Mesendoderm (in vitro differentiated cells): ENCODE data around the gene ZC3H7B.

Source experiments
- DNase-seq: peaks from one replicate; pipeline ENCODE4 v3.0.0; 2013
- H2AK5ac ChIP-seq: 2 replicates; pipeline ENCODE4 v1.6.1; 2013; ENCODE audit warnings: low read length, inconsistent platforms
- H2BK120ac ChIP-seq: 2 replicates; pipeline ENCODE4 v1.6.1; 2013; ENCODE audit warnings: low read depth, mild to moderate bottlenecking, low read length, moderate library complexity, mixed read lengths
- H2BK15ac ChIP-seq: replicated peaks from 2 replicates; pipeline ENCODE4 v1.6.1; 2013; ENCODE audit warnings: low read depth, mild to moderate bottlenecking, moderate library complexity
- H2BK5ac ChIP-seq: 2 replicates; pipeline ENCODE4 v1.6.1; 2013; ENCODE audit warnings: low read length, inconsistent platforms
- H3K18ac ChIP-seq: 2 replicates; pipeline ENCODE4 v1.6.1; 2013; ENCODE audit warnings: mild to moderate bottlenecking, low read length, mixed read lengths
- H3K23ac ChIP-seq: one replicate; pipeline ENCODE4 v1.6.1; 2013; ENCODE audit warnings: low read length
- H3K27ac ChIP-seq: 2 replicates; pipeline ENCODE4 v1.5.1; 2013; ENCODE audit warnings: low read depth, mild to moderate bottlenecking, inconsistent platforms, low read length, moderate library complexity
- H3K27me3 ChIP-seq: 2 replicates; pipeline ENCODE4 v1.6.1; 2013; ENCODE audit warnings: low read length, control low read depth, mild to moderate bottlenecking, inconsistent platforms; ENCODE audit not compliant: insufficient read depth, poor library complexity
- H3K36me3 ChIP-seq: 2 replicates; pipeline ENCODE4 v1.6.1; 2013; ENCODE audit warnings: low read length, inconsistent platforms; ENCODE audit not compliant: control insufficient read depth, insufficient read depth
- H3K4ac ChIP-seq: one replicate; pipeline ENCODE4 v1.6.1; 2013; ENCODE audit warnings: low read depth, mild to moderate bottlenecking, low read length, moderate library complexity
- H3K4me1 ChIP-seq: 2 replicates; pipeline ENCODE4 v1.6.1; 2013; ENCODE audit warnings: low read depth, low read length, inconsistent platforms; ENCODE audit not compliant: control insufficient read depth
- H3K4me2 ChIP-seq: 2 replicates; pipeline ENCODE4 v1.6.1; 2013; ENCODE audit warnings: low read length
- H3K4me3 ChIP-seq: 2 replicates; pipeline ENCODE4 v1.5.1; 2013; ENCODE audit warnings: mild to moderate bottlenecking, low read length
- H3K56ac ChIP-seq: one replicate; pipeline ENCODE4 v1.6.1; 2013; ENCODE audit warnings: low read length
- H3K79me1 ChIP-seq: 2 replicates; pipeline ENCODE4 v1.6.1; 2013; ENCODE audit warnings: low read length, inconsistent platforms
- H3K79me2 ChIP-seq: 2 replicates; pipeline ENCODE4 v1.6.1; 2013; ENCODE audit warnings: mild to moderate bottlenecking, low read length; ENCODE audit not compliant: control insufficient read depth, insufficient read depth
- H3K9ac ChIP-seq: 2 replicates; pipeline ENCODE4 v1.6.1; 2013; ENCODE audit warnings: low read length, inconsistent platforms
- H4K5ac ChIP-seq: one replicate; pipeline ENCODE4 v1.6.1; 2013; ENCODE audit warnings: low read length
- H4K8ac ChIP-seq: one replicate; pipeline ENCODE4 v1.6.1; 2013; ENCODE audit warnings: low read depth, mild to moderate bottlenecking, control low read depth, low read length, moderate library complexity
- WGBS: extraction: QIAGEN DNeasy Blood & Tissue Kit; methylation state at CpG from one replicate; pipeline ENCODE4 v1.1.7; 2013; ENCODE audit warnings: low lambda C conversion rate, missing lambda C conversion rate; ENCODE audit not compliant: insufficient coverage; ENCODE audit errors: extremely low coverage; 5-methylcytosine and 5-hydroxymethylcytosine counted together

Gene ZC3H7B

GRCh38 chr22:41264408-41264941, 36.9 kb upstream of the ZC3H7B start:
- no CpG with 5 or more reads among the region's 15 CpGs for WGBS

GRCh38 chr22:41267958-41268357, 33.4 kb upstream of the ZC3H7B start:
- no peak overlapping the region for H3K4me3 ChIP-seq
- WGBS = no CpG with 5 or more reads among the region's 16 CpGs
- H3K27ac ChIP-seq = no peak overlapping the region
- H2BK15ac ChIP-seq = no peak overlapping the region
- no peak overlapping the region for H3K18ac ChIP-seq
- no peak overlapping the region for H3K23ac ChIP-seq
- no peak overlapping the region for H3K9ac ChIP-seq
- no peak for DNase-seq
- H4K8ac ChIP-seq = no peak overlapping the region
- no peak overlapping the region for H4K5ac ChIP-seq
- no peak overlapping the region for H2BK5ac ChIP-seq
- H3K4ac ChIP-seq = no peak overlapping the region
- H3K79me2 ChIP-seq = no peaks in the 10 kb centered on the region
- H3K56ac ChIP-seq = no peak overlapping the region
- H3K36me3 ChIP-seq = peaks cover 37% of the 10 kb centered on the region
- peaks cover 4% of the 10 kb centered on the region for H3K79me1 ChIP-seq
- H2AK5ac ChIP-seq = no peak overlapping the region
- no peaks in the 10 kb centered on the region for H3K4me1 ChIP-seq
- H3K4me2 ChIP-seq = no peak overlapping the region
- H3K27me3 ChIP-seq = no peaks in the 10 kb centered on the region
- no peak overlapping the region for H2BK120ac ChIP-seq

More at GRCh38 chr22:41264408-41264941, 36.9 kb upstream of the ZC3H7B start:
- H2AK5ac ChIP-seq = no peak overlapping the region
- H3K4me2 ChIP-seq = no peak overlapping the region
- H4K5ac ChIP-seq = no peak overlapping the region
- no peak overlapping the region for H2BK5ac ChIP-seq
- H3K56ac ChIP-seq = no peak overlapping the region
- no peak overlapping the region for H3K4ac ChIP-seq
- H3K27me3 ChIP-seq = no peaks in the 10 kb centered on the region
- no peak overlapping the region for H3K18ac ChIP-seq
- no peak overlapping the region for H4K8ac ChIP-seq
- no peak for DNase-seq
- H3K9ac ChIP-seq = no peak overlapping the region
- no peaks in the 10 kb centered on the region for H3K79me2 ChIP-seq
- H3K4me1 ChIP-seq = no peaks in the 10 kb centered on the region
- peaks cover 2% of the 10 kb centered on the region for H3K79me1 ChIP-seq
- H2BK120ac ChIP-seq = no peak overlapping the region
- peaks cover 39% of the 10 kb centered on the region for H3K36me3 ChIP-seq
- no peak overlapping the region for H3K4me3 ChIP-seq
- no peak overlapping the region for H2BK15ac ChIP-seq
- no peak overlapping the region for H3K27ac ChIP-seq
- H3K23ac ChIP-seq = no peak overlapping the region

GRCh38 chr22:41271787-41272186, 29.5 kb upstream of the ZC3H7B start:
- Histone ChIP-seq H3K79me1 (peaks cover 4% of the 10 kb centered on the region), H4K5ac (no peak overlapping the region), H3K18ac (no peak overlapping the region), H3K27ac (no peak overlapping the region), H3K56ac (no peak overlapping the region), H3K36me3 (peaks cover 39% of the 10 kb centered on the region), H3K4me2 (no peak overlapping the region), H2AK5ac (no peak overlapping the region), H4K8ac (no peak overlapping the region), H3K4me3 (no peak overlapping the region), H2BK120ac (no peak overlapping the region), H3K23ac (no peak overlapping the region), H2BK5ac (no peak overlapping the region), H3K27me3 (no peaks in the 10 kb centered on the region), H3K9ac (no peak overlapping the region), H3K4me1 (no peaks in the 10 kb centered on the region), H3K4ac (no peak overlapping the region), H2BK15ac (no peak overlapping the region), H3K79me2 (no peaks in the 10 kb centered on the region)
- DNase-seq = no peak
- WGBS = no CpG with 5 or more reads among the region's 9 CpGs

- no peak for DNase-seq
- Histone ChIP-seq H3K9ac (no peak overlapping the region), H3K4me3 (no peak overlapping the region), H3K4me1 (no peaks in the 10 kb centered on the region), H3K27ac (no peak overlapping the region), H4K8ac (no peak overlapping the region), H3K4me2 (no peak overlapping the region), H3K27me3 (no peaks in the 10 kb centered on the region), H3K18ac (no peak overlapping the region), H3K23ac (no peak overlapping the region), H3K56ac (no peak overlapping the region), H2BK15ac (no peak overlapping the region), H2AK5ac (no peak overlapping the region), H3K4ac (no peak overlapping the region), H2BK120ac (no peak overlapping the region), H2BK5ac (no peak overlapping the region), H4K5ac (no peak overlapping the region), H3K36me3 (peaks cover 30% of the 10 kb centered on the region), H3K79me1 (peaks cover 4% of the 10 kb centered on the region), H3K79me2 (no peaks in the 10 kb centered on the region)
- WGBS = no CpG with 5 or more reads among the region's 7 CpGs
Observed at GRCh38 chr22:41273128-41273527, 28.2 kb upstream of the ZC3H7B start.

GRCh38 chr22:41274856-41275255, 26.5 kb upstream of the ZC3H7B start:
- H3K4ac ChIP-seq = no peak overlapping the region
- H3K4me1 ChIP-seq = no peaks in the 10 kb centered on the region
- no peak overlapping the region for H4K5ac ChIP-seq
- no peaks in the 10 kb centered on the region for H3K79me2 ChIP-seq
- H3K4me2 ChIP-seq = no peak overlapping the region
- H3K18ac ChIP-seq = no peak overlapping the region
- H2BK5ac ChIP-seq = no peak overlapping the region
- DNase-seq = no peak
- H2BK15ac ChIP-seq = no peak overlapping the region
- peaks cover 28% of the 10 kb centered on the region for H3K36me3 ChIP-seq
- no peak overlapping the region for H3K56ac ChIP-seq
- H3K23ac ChIP-seq = no peak overlapping the region
- H4K8ac ChIP-seq = no peak overlapping the region
- no CpG with 5 or more reads among the region's 4 CpGs for WGBS
- H3K27me3 ChIP-seq = no peaks in the 10 kb centered on the region
- H3K79me1 ChIP-seq = peaks cover 4% of the 10 kb centered on the region
- H2BK120ac ChIP-seq = no peak overlapping the region
- no peak overlapping the region for H2AK5ac ChIP-seq
- no peak overlapping the region for H3K4me3 ChIP-seq
- H3K27ac ChIP-seq = no peak overlapping the region
- H3K9ac ChIP-seq = no peak overlapping the region

- Histone ChIP-seq H3K36me3 (peaks cover 12% of the 10 kb centered on the region), H4K5ac (no peak overlapping the region), H3K79me2 (peaks cover 23% of the 10 kb centered on the region), H2AK5ac (no peak overlapping the region), H3K9ac (no peak overlapping the region), H3K4me3 (no peak overlapping the region), H3K4ac (no peak overlapping the region), H3K27me3 (no peaks in the 10 kb centered on the region), H3K23ac (no peak overlapping the region), H3K27ac (no peak overlapping the region), H2BK120ac (no peak overlapping the region), H3K18ac (no peak overlapping the region), H4K8ac (no peak overlapping the region), H3K4me2 (no peak overlapping the region), H3K79me1 (peaks cover 16% of the 10 kb centered on the region), H2BK15ac (no peak overlapping the region), H3K4me1 (no peaks in the 10 kb centered on the region), H2BK5ac (no peak overlapping the region), H3K56ac (no peak overlapping the region)
- DNase-seq = no peak
- no CpG with 5 or more reads among the region's 3 CpGs for WGBS
Observed at GRCh38 chr22:41280065-41280464, 21.3 kb upstream of the ZC3H7B start.
